HG03064 (cell line): ENCODE measurements around the gene KIAA0040.

ENCODE experiments used
- ATAC-seq: cut with Tn5 transposase; IDR thresholded peaks from one replicate; pipeline ENCODE4 v1.9.1; 2021; ENCODE audit warnings: low read depth; ENCODE audit not compliant: unreplicated experiment

The KIAA0040 gene

GRCh38 chr1:175203570-175204068 is 11.0 kb upstream of the KIAA0040 start:
- ATAC-seq, result no peak

GRCh38 chr1:175200678-175201521 is 8.3 kb upstream of the KIAA0040 start:
- no peak for ATAC-seq

GRCh38 chr1:175198332-175198731 is 5.8 kb upstream of the KIAA0040 start:
- ATAC-seq, result no peak

- no peak for ATAC-seq
Observed at GRCh38 chr1:175197531-175197930, 5.0 kb upstream of the KIAA0040 start.

GRCh38 chr1:175195798-175196197 is 3.2 kb upstream of the KIAA0040 start:
- no peak for ATAC-seq

- ATAC-seq, result no peak
Observed at GRCh38 chr1:175195281-175195680, 2.7 kb upstream of the KIAA0040 start.

- no peak for ATAC-seq
Observed at GRCh38 chr1:175193527-175193910, 943 bp upstream of the KIAA0040 start.

- ATAC-seq, result no peak
Observed at GRCh38 chr1:175192111-175192629, 406 bp downstream of the KIAA0040 start.

- ATAC-seq, result peak; percentile 28
Observed at GRCh38 chr1:175191659-175192058, 917 bp downstream of the KIAA0040 start.

- peak; percentile 61 for ATAC-seq
Observed at GRCh38 chr1:175188936-175189335, 3.6 kb downstream of the KIAA0040 start.

GRCh38 chr1:175186433-175187160 is 6.0 kb downstream of the KIAA0040 start:
- no peak for ATAC-seq

GRCh38 chr1:175185903-175186302 is 6.7 kb downstream of the KIAA0040 start:
- ATAC-seq, result no peak

GRCh38 chr1:175183586-175183985 is 9.0 kb downstream of the KIAA0040 start:
- ATAC-seq, result no peak

- ATAC-seq, result no peak
Observed at GRCh38 chr1:175182201-175182746, 10.3 kb downstream of the KIAA0040 start.

GRCh38 chr1:175179837-175180590 is 12.6 kb downstream of the KIAA0040 start:
- no peak for ATAC-seq

GRCh38 chr1:175178456-175178855 is 14.1 kb downstream of the KIAA0040 start:
- no peak for ATAC-seq

- ATAC-seq, result no peak
Observed at GRCh38 chr1:175178056-175178455, 14.5 kb downstream of the KIAA0040 start.

GRCh38 chr1:175176246-175176645 is 16.3 kb downstream of the KIAA0040 start:
- no peak for ATAC-seq

- peak; percentile 90 for ATAC-seq
Observed at GRCh38 chr1:175174309-175175102, 18.1 kb downstream of the KIAA0040 start.

GRCh38 chr1:175173531-175173930 is 19.0 kb downstream of the KIAA0040 start:
- ATAC-seq, result no peak
